ENCODE results near the gene SKOR2.

GRCh38 chr18:47247416-47248114 is 3.9 kb downstream of the SKOR2 start:
- TF ChIP-seq CTCF (IDR thresholded peaks at IDR 0.05 in 4 of 5, conservative IDR thresholded peaks at IDR 0.05 in 1 of 5) (peak in 2 of 5 experiments; percentile 15 to 34), POLR2A (IDR thresholded peaks at IDR 0.05) (no peak)
